ENCODE data around the gene MCC.

MCC gene

GRCh38 chr5:113115956-113116355 is 372.3 kb downstream of the MCC start:
- ChIA-PET POLR2A (no interaction called here), CTCF (no interaction called here)
- TF ChIP-seq TARDBP (IDR thresholded peaks at IDR 0.05): no peak
- no peak for DNase-seq (ENCODE audit: extremely low spot score)

GRCh38 chr5:113115061-113115460 is 373.2 kb downstream of the MCC start:
- ChIA-PET CTCF (no interaction called here), POLR2A (no interaction called here)
- TF ChIP-seq ZNF384 (IDR thresholded peaks at IDR 0.05) (no peak), SUZ12 (IDR thresholded peaks at IDR 0.05) (no peak), CTBP1 (IDR thresholded peaks at IDR 0.05; ENCODE audit: borderline replicate concordance) (no peak), L3MBTL2 (conservative IDR thresholded peaks at IDR 0.05) (no peak), ELF4 (IDR thresholded peaks at IDR 0.05) (no peak), FOXA1 (IDR thresholded peaks at IDR 0.05) (no peak), LEF1 (IDR thresholded peaks at IDR 0.05; ENCODE audit: borderline replicate concordance) (no peak), TARDBP (IDR thresholded peaks at IDR 0.05) (no peak), HDGF (IDR thresholded peaks at IDR 0.05; ENCODE audit: borderline replicate concordance) (no peak), NFRKB (IDR thresholded peaks at IDR 0.05) (no peak), PKNOX1 (IDR thresholded peaks at IDR 0.05) (no peak), FOXM1 (IDR thresholded peaks at IDR 0.05; ENCODE audit: borderline replicate concordance) (no peak), BHLHE40 (IDR thresholded peaks at IDR 0.05; ENCODE audit: borderline replicate concordance) (no peak), FOXK2 (IDR thresholded peaks at IDR 0.05) (no peak), SP1 (IDR thresholded peaks at IDR 0.05) (no peak), ARNT (IDR thresholded peaks at IDR 0.05) (no peak)
- no peak for DNase-seq (ENCODE audit: extremely low spot score)

- POLR2A ChIA-PET: no interaction called here
- TF ChIP-seq CTBP1 (IDR thresholded peaks at IDR 0.05; ENCODE audit: borderline replicate concordance) (no peak), SP1 (IDR thresholded peaks at IDR 0.05) (no peak), PKNOX1 (IDR thresholded peaks at IDR 0.05) (no peak), LEF1 (IDR thresholded peaks at IDR 0.05; ENCODE audit: borderline replicate concordance) (no peak), NFRKB (IDR thresholded peaks at IDR 0.05) (no peak), ARNT (IDR thresholded peaks at IDR 0.05) (no peak), ELF4 (IDR thresholded peaks at IDR 0.05) (no peak), BHLHE40 (IDR thresholded peaks at IDR 0.05; ENCODE audit: borderline replicate concordance) (no peak), FOXA1 (IDR thresholded peaks at IDR 0.05) (no peak), FOXM1 (IDR thresholded peaks at IDR 0.05; ENCODE audit: borderline replicate concordance) (no peak), FOXK2 (IDR thresholded peaks at IDR 0.05) (no peak), SUZ12 (IDR thresholded peaks at IDR 0.05) (no peak), L3MBTL2 (conservative IDR thresholded peaks at IDR 0.05) (no peak), TARDBP (IDR thresholded peaks at IDR 0.05) (no peak)
- CTCF ChIA-PET: no interaction called here
- no peak for DNase-seq (ENCODE audit: extremely low spot score)
Measured at GRCh38 chr5:113114559-113114958, 373.7 kb downstream of the MCC start.

- TF ChIP-seq BHLHE40 (IDR thresholded peaks at IDR 0.05; ENCODE audit: borderline replicate concordance): no peak
- POLR2A ChIA-PET: no interaction called here
- CTCF ChIA-PET: no interaction called here
- DNase-seq (ENCODE audit: extremely low spot score): no peak
Measured at GRCh38 chr5:113112435-113112834, 375.8 kb downstream of the MCC start.

GRCh38 chr5:113110117-113110516 is 378.1 kb downstream of the MCC start:
- TF ChIP-seq FOXA1 (IDR thresholded peaks at IDR 0.05): no peak
- no peak for TF ChIP-seq ELF4 (IDR thresholded peaks at IDR 0.05)
- TF ChIP-seq SUZ12 (IDR thresholded peaks at IDR 0.05): no peak
- POLR2A ChIA-PET: no interaction called here
- CTCF ChIA-PET: interaction anchor here (0.6 kb wide), 1 partner anchor 51 kb away, joined by 3 read pairs; no protein-coding TSS in a partner anchor
- DNase-seq (ENCODE audit: extremely low spot score): no peak

GRCh38 chr5:113109344-113109743 is 378.9 kb downstream of the MCC start:
- ChIA-PET CTCF (no interaction called here), POLR2A (no interaction called here)
- DNase-seq (ENCODE audit: extremely low spot score): no peak
- no peak for TF ChIP-seq LEF1 (IDR thresholded peaks at IDR 0.05; ENCODE audit: borderline replicate concordance)
- TF ChIP-seq ZNF384 (IDR thresholded peaks at IDR 0.05): no peak
- TF ChIP-seq ARNT (IDR thresholded peaks at IDR 0.05): no peak
- TF ChIP-seq ELF4 (IDR thresholded peaks at IDR 0.05): no peak
- TF ChIP-seq SP1 (IDR thresholded peaks at IDR 0.05): no peak
- no peak for TF ChIP-seq FOXA1 (IDR thresholded peaks at IDR 0.05)
- no peak for TF ChIP-seq BHLHE40 (IDR thresholded peaks at IDR 0.05; ENCODE audit: borderline replicate concordance)

GRCh38 chr5:113108485-113108884 is 379.8 kb downstream of the MCC start:
- DNase-seq (ENCODE audit: extremely low spot score): no peak
- CTCF ChIA-PET: interaction anchor here (0.6 kb wide), 1 partner anchor 27 kb away, joined by 4 read pairs; no protein-coding TSS in a partner anchor
- POLR2A ChIA-PET: no interaction called here
- TF ChIP-seq NFRKB (IDR thresholded peaks at IDR 0.05): no peak
- no peak for TF ChIP-seq BHLHE40 (IDR thresholded peaks at IDR 0.05; ENCODE audit: borderline replicate concordance)
- no peak for TF ChIP-seq TARDBP (IDR thresholded peaks at IDR 0.05)
- TF ChIP-seq L3MBTL2 (conservative IDR thresholded peaks at IDR 0.05): no peak
- TF ChIP-seq HDGF (IDR thresholded peaks at IDR 0.05; ENCODE audit: borderline replicate concordance): no peak
- no peak for TF ChIP-seq ZNF384 (IDR thresholded peaks at IDR 0.05)

GRCh38 chr5:113106821-113107220 is 381.4 kb downstream of the MCC start:
- CTCF ChIA-PET: interaction anchor here (0.7 kb wide), 1 partner anchor 35 kb away, joined by 5 read pairs; no protein-coding TSS in a partner anchor
- POLR2A ChIA-PET: no interaction called here
- TF ChIP-seq BHLHE40 (IDR thresholded peaks at IDR 0.05; ENCODE audit: borderline replicate concordance) (no peak), ELF4 (IDR thresholded peaks at IDR 0.05) (no peak), PKNOX1 (IDR thresholded peaks at IDR 0.05) (no peak), CTBP1 (IDR thresholded peaks at IDR 0.05; ENCODE audit: borderline replicate concordance) (no peak), ARNT (IDR thresholded peaks at IDR 0.05) (no peak), FOXM1 (IDR thresholded peaks at IDR 0.05; ENCODE audit: borderline replicate concordance) (no peak), ZNF384 (IDR thresholded peaks at IDR 0.05) (no peak), L3MBTL2 (conservative IDR thresholded peaks at IDR 0.05) (no peak), HDGF (IDR thresholded peaks at IDR 0.05; ENCODE audit: borderline replicate concordance) (no peak), LEF1 (IDR thresholded peaks at IDR 0.05; ENCODE audit: borderline replicate concordance) (no peak), FOXK2 (IDR thresholded peaks at IDR 0.05) (no peak), FOXA1 (IDR thresholded peaks at IDR 0.05) (no peak), TARDBP (IDR thresholded peaks at IDR 0.05) (no peak), NFRKB (IDR thresholded peaks at IDR 0.05) (no peak), SP1 (IDR thresholded peaks at IDR 0.05) (no peak), SUZ12 (IDR thresholded peaks at IDR 0.05) (no peak)
- DNase-seq (ENCODE audit: extremely low spot score): no peak
